AG04449 (cell line): ENCODE results near the gene FKBP1A.

ENCODE experiments used
- CTCF ChIA-PET: fragments of 350-600 bp; formaldehyde crosslinking; extraction: SDS; loops from one replicate; lab custom pipeline; 2021; ENCODE audit warnings: antibody characterized with exemption; lab: Yijun Ruan, JAX
- POLR2A ChIA-PET: fragments of 400-600, 350-600 bp; formaldehyde crosslinking; extraction: SDS; loops from one replicate; lab custom pipeline; 2020; ENCODE audit warnings: antibody characterized with exemption, inconsistent platforms; lab: Yijun Ruan, JAX
- DNase-seq: peaks from one replicate; pipeline ENCODE4 v3.0.0-alpha.2; 2010; ENCODE audit warnings: low read depth, low spot score
- H3K4me3 ChIP-seq: 2 replicates; pipeline ENCODE4 v1.5.1; 2011; ENCODE audit warnings: low read depth, mild to moderate bottlenecking, control low read depth, low read length
- TF ChIP-seq, protein P1 (sequence below): IDR thresholded peaks from one replicate; pipeline ENCODE4 v1.5.1; 2011; ENCODE audit warnings: mild to moderate bottlenecking, moderate library complexity, low read length, control low read depth, inconsistent platforms; ENCODE audit not compliant: insufficient read depth; ENCODE audit errors: missing control alignments

The FKBP1A gene

DNA sequence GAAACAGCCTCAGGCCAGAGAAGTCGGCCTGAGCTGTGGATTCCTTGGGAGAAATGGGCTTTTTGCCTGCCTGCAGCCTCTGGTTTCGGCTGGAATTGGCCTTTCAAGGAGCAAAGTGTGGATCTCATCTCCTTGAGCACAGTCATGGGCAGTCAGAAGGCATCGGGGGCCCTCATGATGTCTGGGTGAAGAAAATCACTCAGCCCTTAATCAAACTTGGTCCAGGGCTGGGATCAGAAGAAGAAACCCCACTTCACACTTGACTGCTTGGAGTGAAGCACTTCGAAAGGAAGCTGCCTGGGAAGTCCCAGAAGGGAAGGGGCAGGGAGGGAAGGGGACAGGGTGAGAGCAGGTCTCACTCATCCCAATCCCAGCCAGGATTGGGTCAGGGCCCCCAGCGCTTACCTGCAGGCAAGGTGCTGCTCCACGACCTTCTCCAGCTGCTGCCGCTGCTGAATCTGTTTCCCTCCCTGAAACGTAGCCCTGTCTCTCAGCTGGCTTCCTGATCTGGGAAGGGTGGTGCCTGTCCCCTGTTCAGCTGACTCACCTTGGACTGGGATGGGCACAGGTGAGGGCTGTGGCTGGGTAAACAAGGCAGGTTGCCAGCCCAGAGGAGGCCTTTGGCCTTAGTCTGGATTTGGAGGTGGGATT lies 64.0 kb downstream of the FKBP1A start, which contains the start of gene SDCBP2:
Gene SDCBP2, minus strand, starts transcription at position 460 of the 651 bp plus-strand sequence. CDS start 8,723 bp downstream, outside the sequence.
- TF ChIP-seq, protein P1, sequence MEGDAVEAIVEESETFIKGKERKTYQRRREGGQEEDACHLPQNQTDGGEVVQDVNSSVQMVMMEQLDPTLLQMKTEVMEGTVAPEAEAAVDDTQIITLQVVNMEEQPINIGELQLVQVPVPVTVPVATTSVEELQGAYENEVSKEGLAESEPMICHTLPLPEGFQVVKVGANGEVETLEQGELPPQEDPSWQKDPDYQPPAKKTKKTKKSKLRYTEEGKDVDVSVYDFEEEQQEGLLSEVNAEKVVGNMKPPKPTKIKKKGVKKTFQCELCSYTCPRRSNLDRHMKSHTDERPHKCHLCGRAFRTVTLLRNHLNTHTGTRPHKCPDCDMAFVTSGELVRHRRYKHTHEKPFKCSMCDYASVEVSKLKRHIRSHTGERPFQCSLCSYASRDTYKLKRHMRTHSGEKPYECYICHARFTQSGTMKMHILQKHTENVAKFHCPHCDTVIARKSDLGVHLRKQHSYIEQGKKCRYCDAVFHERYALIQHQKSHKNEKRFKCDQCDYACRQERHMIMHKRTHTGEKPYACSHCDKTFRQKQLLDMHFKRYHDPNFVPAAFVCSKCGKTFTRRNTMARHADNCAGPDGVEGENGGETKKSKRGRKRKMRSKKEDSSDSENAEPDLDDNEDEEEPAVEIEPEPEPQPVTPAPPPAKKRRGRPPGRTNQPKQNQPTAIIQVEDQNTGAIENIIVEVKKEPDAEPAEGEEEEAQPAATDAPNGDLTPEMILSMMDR: no peak
- CTCF ChIA-PET: interaction anchor here (1.3 to 1.8 kb wide), 2 partner anchors 108 to 139 kb away, joined by 3 to 5 read pairs; no protein-coding TSS in a partner anchor
- no peak within 1 kb of the TSS; the same call in 1 of the 2 replicates for H3K4me3 ChIP-seq
- POLR2A ChIA-PET: no interaction called here
- DNase-seq: no peak

DNA sequence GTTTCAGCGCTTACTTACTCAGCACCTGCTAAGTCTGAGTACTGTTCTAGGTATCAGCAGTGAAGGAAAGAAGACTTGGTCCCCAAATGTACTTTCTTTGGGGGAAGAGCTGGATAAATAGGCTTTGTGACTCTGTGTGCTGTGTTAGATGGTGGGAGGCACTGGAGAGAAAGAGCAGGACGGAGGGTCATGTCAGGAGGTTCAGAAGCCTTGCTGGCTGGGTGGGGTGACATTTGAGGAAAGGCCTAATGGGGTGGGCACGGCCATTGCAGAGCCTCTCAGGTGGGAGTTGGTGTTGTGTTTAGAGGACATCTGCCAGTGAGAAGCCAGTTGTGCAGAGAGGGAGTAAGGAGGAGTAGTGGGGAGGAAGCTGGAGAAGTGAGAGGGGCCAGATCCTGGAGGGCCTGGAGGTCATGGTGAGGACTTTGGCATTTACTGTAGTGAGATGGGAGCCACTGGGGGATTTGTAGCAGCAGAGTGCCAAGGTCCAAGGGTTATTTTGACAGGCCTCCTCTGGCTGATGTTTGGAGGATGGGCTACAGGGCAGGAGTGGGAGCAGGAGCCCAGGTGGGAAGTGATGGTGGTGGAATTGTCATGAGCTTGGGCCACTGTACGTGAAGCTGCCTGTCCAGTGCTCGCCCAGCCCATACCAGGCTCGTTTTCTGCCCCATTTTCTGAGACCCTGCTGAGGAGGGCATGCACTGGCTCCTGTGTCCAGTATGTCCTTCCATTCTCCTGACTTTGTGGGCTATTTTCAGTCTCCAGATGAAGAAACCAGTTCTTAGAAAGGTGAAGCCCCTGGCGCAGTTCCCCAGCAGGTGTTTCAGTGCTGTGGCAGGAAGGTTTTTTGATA lies 64.8 kb downstream of the FKBP1A start:
- TF ChIP-seq, protein P1: no peak
- ChIA-PET POLR2A (no interaction called here), CTCF (interaction anchor here (0.8 to 2.5 kb wide), 8 partner anchors 17 to 140 kb away, joined by 3 to 21 read pairs (median 4); partner anchors contain the start of gene NSFL1C)
- H3K4me3 ChIP-seq: no peak overlapping the region; the same call in 1 of the 2 replicates
- no peak for DNase-seq

DNA sequence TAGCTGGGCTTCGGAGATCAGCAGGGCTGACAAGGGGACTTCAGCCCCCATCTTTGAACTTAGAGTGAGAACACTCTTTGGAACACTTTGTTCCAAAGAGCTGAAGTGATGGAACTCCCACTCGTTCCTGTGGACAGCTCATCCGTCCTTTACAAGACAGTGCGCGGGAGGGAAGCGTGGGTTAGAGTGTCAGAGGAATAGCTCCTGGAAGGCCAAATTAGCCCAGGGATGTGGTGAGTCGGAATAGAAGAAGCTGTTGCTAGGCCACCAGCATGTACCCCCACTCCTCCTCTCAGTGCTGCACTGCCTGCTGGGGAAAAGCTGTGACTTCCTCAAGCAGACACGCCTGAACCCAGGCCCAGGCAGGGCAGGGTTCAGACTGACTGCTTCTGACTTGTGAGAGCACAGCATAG lies 65.6 kb downstream of the FKBP1A start:
- ChIA-PET CTCF (interaction anchor here (0.8 to 2.5 kb wide), 8 partner anchors 14 to 141 kb away, joined by 3 to 21 read pairs (median 4); partner anchors contain the start of gene NSFL1C), POLR2A (interaction anchor here (0.6 kb wide), 1 partner anchor 108 kb away, joined by 6 read pairs; no protein-coding TSS in a partner anchor)
- H3K4me3 ChIP-seq: peak overlapping the region; percentile 6; the same call in 1 of the 2 replicates
- TF ChIP-seq, protein P1: no peak
- no peak for DNase-seq

DNA sequence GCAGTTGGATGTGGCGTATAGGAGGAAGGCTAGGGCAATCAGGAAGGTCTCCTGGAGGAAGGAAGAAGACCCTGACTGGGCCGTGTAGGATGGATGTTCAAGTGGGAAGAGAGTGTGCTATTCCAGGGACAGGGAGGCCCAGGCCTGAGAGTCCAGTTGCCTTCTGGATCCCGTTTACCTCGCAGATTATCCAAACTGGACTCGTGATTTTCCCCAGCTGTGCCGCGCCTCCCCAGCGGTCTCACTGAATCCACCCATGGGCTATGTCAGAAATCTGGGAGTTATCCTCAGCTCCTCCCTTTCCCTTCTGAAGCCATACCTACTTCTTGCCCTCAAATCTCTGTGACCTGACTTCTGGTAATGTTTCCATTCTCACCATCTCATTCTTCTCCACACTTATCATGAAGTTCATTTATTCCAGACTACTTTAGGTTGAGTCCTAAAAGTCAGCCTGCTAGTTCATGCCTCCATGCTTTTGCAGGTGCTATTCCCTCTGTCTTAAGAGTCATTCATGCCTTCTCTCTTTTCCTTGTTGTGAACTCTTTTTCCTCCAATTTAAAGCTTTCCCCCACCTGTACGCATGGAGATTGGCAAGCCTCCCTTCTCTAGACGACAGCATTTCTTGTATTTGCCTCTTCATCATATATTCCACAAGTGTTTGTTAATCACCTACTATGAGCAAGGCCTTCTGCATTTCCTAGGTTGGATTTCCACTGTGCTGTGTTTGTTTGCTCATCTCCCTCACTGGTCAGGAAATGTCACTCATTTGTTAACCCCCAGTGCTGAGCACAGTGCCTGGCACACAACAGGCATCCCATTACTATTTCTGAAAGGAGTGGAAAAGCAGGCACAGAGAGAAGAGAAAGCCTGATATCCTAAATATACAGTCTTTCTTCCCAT lies 66.6 kb downstream of the FKBP1A start:
- POLR2A ChIA-PET: interaction anchor here (1.3 kb wide), 1 partner anchor 66 kb away, joined by 3 read pairs; no protein-coding TSS in a partner anchor
- CTCF ChIA-PET: interaction anchor here (0.7 to 2.5 kb wide), 11 partner anchors 9 to 177 kb away, joined by 3 to 21 read pairs (median 4); partner anchors contain the start of gene NSFL1C

More for the DNA sequence above, 66.6 kb downstream of the FKBP1A start:
- DNase-seq: no peak
- TF ChIP-seq, protein P1: no peak
- peak overlapping the region; percentile 90 for H3K4me3 ChIP-seq
